AG09319 (cell line): ENCODE results near the gene TMBIM1.
A peak's percentile ranks its signal among the peaks of the same experiment; 100 is the strongest.

ENCODE experiments used
- DNase-seq: peaks from one replicate; pipeline ENCODE4 v3.0.0-alpha.2; 2010; ENCODE audit warnings: low read depth; ENCODE audit errors: extremely low read depth
- TF ChIP-seq, protein P1 (sequence below): IDR thresholded peaks from 2 replicates; pipeline ENCODE4 v1.5.1; 2011; ENCODE audit warnings: low read depth, mild to moderate bottlenecking, inconsistent platforms, low read length, moderate library complexity

The TMBIM1 gene

GRCh38 chr2:218269900-218270720 lies 22.2 kb downstream of the TMBIM1 start, which contains the start of the genes AAMP and PNKD:
Gene AAMP (minus strand): TSS chr2:218270137. CDS start chr2:218270086, 51 bp downstream.
Gene PNKD (plus strand): TSS chr2:218270519. CDS start chr2:218270536, 17 bp downstream.
- TF ChIP-seq, protein P1, sequence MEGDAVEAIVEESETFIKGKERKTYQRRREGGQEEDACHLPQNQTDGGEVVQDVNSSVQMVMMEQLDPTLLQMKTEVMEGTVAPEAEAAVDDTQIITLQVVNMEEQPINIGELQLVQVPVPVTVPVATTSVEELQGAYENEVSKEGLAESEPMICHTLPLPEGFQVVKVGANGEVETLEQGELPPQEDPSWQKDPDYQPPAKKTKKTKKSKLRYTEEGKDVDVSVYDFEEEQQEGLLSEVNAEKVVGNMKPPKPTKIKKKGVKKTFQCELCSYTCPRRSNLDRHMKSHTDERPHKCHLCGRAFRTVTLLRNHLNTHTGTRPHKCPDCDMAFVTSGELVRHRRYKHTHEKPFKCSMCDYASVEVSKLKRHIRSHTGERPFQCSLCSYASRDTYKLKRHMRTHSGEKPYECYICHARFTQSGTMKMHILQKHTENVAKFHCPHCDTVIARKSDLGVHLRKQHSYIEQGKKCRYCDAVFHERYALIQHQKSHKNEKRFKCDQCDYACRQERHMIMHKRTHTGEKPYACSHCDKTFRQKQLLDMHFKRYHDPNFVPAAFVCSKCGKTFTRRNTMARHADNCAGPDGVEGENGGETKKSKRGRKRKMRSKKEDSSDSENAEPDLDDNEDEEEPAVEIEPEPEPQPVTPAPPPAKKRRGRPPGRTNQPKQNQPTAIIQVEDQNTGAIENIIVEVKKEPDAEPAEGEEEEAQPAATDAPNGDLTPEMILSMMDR, result peak; percentile 16
- DNase-seq, result peak; percentile 99

DNA sequence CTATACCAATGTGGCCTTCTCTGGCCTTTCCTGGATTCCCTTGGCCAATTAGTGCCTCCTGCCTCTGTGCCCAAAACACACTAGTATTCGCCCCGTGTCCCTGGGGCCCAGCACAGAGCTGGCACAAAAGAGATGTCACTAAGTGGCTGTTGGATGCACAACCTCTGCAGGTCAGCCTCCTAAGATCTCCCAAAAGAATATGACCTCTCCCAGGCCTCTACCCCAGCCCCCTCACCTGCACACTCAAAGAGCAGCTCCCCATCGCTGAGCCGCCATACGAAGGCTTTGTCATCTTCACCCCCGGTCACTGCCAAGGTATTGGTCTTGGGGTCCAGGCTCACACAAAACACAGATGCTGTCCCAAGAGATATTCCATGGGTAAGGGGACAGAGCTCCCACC lies 25.0 kb downstream of the TMBIM1 start:
- TF ChIP-seq, protein P1, result no peak
- DNase-seq, result no peak

- no peak for DNase-seq
- TF ChIP-seq, protein P1, result no peak
Measured at GRCh38 chr2:218266316-218266979, 25.9 kb downstream of the TMBIM1 start.

DNA sequence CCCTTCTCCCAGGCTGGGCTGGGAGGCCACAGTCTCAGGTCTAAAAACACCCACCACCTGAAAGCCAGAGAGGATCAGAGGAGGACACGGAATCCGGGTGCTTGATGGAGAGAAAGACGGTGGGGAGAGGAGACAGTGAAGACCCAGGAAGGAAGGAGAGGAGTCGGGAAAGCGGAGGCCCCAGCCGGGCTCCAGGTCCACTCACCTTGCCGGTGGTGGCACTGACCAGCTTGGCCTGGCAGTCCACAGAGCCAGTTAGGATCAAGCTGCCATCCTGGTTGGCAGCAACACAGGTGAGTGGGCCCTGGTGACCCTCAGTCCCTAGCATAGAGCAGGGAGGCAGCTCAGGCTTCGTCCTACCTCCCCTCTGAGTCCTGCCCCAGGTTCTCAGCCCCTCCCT lies 26.7 kb downstream of the TMBIM1 start:
- no peak for DNase-seq
- TF ChIP-seq, protein P1, result no peak

GRCh38 chr2:218264773-218265561 lies 27.3 kb downstream of the TMBIM1 start:
- TF ChIP-seq, protein P1, result no peak
- no peak for DNase-seq

GRCh38 chr2:218263817-218264641 lies 28.3 kb downstream of the TMBIM1 start:
- DNase-seq, result no peak
- TF ChIP-seq, protein P1, result no peak
